HEK293T (cell line): ENCODE measurements around the gene CLCN1.

ENCODE experiments used
- CTCF ChIA-PET: fragments of 350-600 bp; formaldehyde crosslinking; extraction: SDS; loops from one replicate; lab custom pipeline; 2021; ENCODE audit warnings: antibody characterized with exemption, inconsistent platforms; lab: Yijun Ruan, JAX
- POLR2A ChIA-PET: fragments of 350-600 bp; formaldehyde crosslinking; extraction: SDS; loops from one replicate; lab custom pipeline; 2020; ENCODE audit warnings: antibody characterized with exemption, inconsistent platforms; lab: Yijun Ruan, JAX
- DNase-seq: peaks from one replicate; pipeline ENCODE4 v3.0.0; 2012; ENCODE audit warnings: mixed read lengths; ENCODE audit errors: extremely low spot score
- ARNT ChIP-seq: fragments of 450-650 bp; IDR thresholded peaks from 2 replicates; pipeline ENCODE4 v1.6.1; 2017; ENCODE audit warnings: mild to moderate bottlenecking
- BHLHE40 ChIP-seq: fragments of 450-650 bp; IDR thresholded peaks from 2 replicates; pipeline ENCODE4 v1.6.1; 2016; ENCODE audit warnings: mild to moderate bottlenecking, moderate library complexity, borderline replicate concordance
- CTBP1 ChIP-seq: fragments of 450-650 bp; IDR thresholded peaks from 2 replicates; pipeline ENCODE4 v1.6.1; 2016; ENCODE audit warnings: borderline replicate concordance
- ELF4 ChIP-seq: fragments of 450-650 bp; IDR thresholded peaks from 2 replicates; pipeline ENCODE4 v1.6.1; 2017; ENCODE audit warnings: antibody characterized with exemption
- FOXA1 ChIP-seq: fragments of 450-650 bp; IDR thresholded peaks from 2 replicates; pipeline ENCODE4 v1.6.1; 2016; ENCODE audit warnings: mild to moderate bottlenecking
- FOXK2 ChIP-seq: fragments of 450-650 bp; IDR thresholded peaks from 2 replicates; pipeline ENCODE4 v1.6.1; 2016; ENCODE audit warnings: mild to moderate bottlenecking
- FOXM1 ChIP-seq: fragments of 450-650 bp; IDR thresholded peaks from 2 replicates; pipeline ENCODE4 v1.6.1; 2017; ENCODE audit warnings: mild to moderate bottlenecking, borderline replicate concordance
- HDGF ChIP-seq: fragments of 450-650 bp; IDR thresholded peaks from 2 replicates; pipeline ENCODE4 v1.6.1; 2017; ENCODE audit warnings: antibody characterized with exemption, borderline replicate concordance
- L3MBTL2 ChIP-seq: fragments of 450-650 bp; conservative IDR thresholded peaks from 2 replicates; pipeline ENCODE4 v1.6.1; 2016; ENCODE audit warnings: mild to moderate bottlenecking
- LEF1 ChIP-seq: fragments of 450-650 bp; IDR thresholded peaks from 2 replicates; pipeline ENCODE4 v1.6.1; 2017; ENCODE audit warnings: mild to moderate bottlenecking, borderline replicate concordance
- NFRKB ChIP-seq: fragments of 450-650 bp; IDR thresholded peaks from 2 replicates; pipeline ENCODE4 v1.6.1; 2016; ENCODE audit warnings: mild to moderate bottlenecking, moderate library complexity
- SP1 ChIP-seq: fragments of 450-650 bp; IDR thresholded peaks from 2 replicates; pipeline ENCODE4 v1.6.1; 2017
- SUZ12 ChIP-seq: fragments of 450-650 bp; IDR thresholded peaks from 2 replicates; pipeline ENCODE4 v1.6.1; 2016; ENCODE audit warnings: mild to moderate bottlenecking
- TARDBP ChIP-seq: fragments of 450-650 bp; IDR thresholded peaks from 2 replicates; pipeline ENCODE4 v1.6.1; 2016
- ZNF384 ChIP-seq: fragments of 450-650 bp; IDR thresholded peaks from 2 replicates; pipeline ENCODE4 v1.6.1; 2016
- TF ChIP-seq, protein P1 (sequence below): fragments of 450-650 bp; IDR thresholded peaks from 2 replicates; pipeline ENCODE4 v1.6.1; 2016

The CLCN1 gene

DNA sequence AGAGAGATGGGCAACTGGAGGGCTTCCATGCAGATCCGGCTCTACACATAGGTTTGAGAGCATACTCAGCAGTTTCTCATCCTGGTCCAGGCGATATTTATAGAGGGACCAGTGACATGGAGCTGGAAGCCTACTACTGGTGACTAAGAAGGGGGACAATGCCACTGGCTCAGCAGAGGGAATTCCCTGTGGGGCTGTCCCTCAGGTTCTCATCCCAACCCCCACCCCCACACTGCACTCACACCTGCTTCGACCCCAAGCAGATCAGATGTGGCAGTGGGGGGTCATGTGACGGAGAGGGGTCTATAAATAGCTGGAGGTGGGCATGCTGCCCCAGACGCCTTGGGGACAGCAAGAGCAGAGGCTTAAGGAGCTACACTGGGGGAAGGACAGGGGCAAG lies at the start of gene CLCN1:
Gene CLCN1 (plus strand): TSS at position 336 of the 400 bp plus-strand sequence. CDS start 102 bp downstream, outside the sequence.
- TF ChIP-seq ZNF384 = no peak
- no peak for TF ChIP-seq TARDBP
- TF ChIP-seq LEF1 = no peak
- TF ChIP-seq FOXA1 = no peak
- TF ChIP-seq FOXM1 = no peak
- TF ChIP-seq SP1 = no peak
- TF ChIP-seq SUZ12 = no peak
- TF ChIP-seq BHLHE40 = no peak
- no peak for TF ChIP-seq FOXK2
- ChIA-PET POLR2A (interaction anchor here (1.6 kb wide), 1 partner anchor 53 kb away, joined by 4 read pairs; the partner anchor contains the start of gene GSTK1), CTCF (interaction anchor here (0.6 to 1.9 kb wide), 3 partner anchors 15 to 64 kb away, joined by 3 to 6 read pairs (median 4); no protein-coding TSS in a partner anchor)
- DNase-seq = no peak

DNA sequence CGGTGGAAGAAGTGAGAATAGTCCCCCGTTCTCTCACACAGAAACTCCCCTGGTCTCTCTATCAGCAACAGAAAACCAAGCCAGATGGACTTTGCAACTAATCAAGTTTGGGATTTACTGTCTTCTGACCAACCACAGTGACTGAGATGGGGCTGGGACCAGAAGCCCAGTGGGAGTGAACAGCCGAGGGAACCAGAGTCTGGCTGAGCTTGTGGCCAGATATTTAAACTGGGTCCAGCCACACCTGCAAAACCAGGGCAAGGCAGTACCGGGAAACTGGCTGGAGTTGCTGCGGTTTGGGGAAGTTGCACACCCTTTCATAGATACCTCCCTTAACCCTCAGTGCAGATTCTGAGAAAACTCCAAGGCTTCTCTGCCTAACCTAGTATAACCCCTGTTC lies 46.7 kb upstream of the CLCN1 start:
- no peak for DNase-seq
- CTCF ChIA-PET = interaction anchor here (1.5 kb wide), 1 partner anchor 24 kb away, joined by 3 read pairs; no protein-coding TSS in a partner anchor
- TF ChIP-seq ELF4 (no peak), SP1 (no peak), FOXA1 (no peak), SUZ12 (no peak), BHLHE40 (no peak)
- POLR2A ChIA-PET = interaction anchor here (1.2 kb wide), 1 partner anchor 8 kb away, joined by 3 read pairs; no protein-coding TSS in a partner anchor

DNA sequence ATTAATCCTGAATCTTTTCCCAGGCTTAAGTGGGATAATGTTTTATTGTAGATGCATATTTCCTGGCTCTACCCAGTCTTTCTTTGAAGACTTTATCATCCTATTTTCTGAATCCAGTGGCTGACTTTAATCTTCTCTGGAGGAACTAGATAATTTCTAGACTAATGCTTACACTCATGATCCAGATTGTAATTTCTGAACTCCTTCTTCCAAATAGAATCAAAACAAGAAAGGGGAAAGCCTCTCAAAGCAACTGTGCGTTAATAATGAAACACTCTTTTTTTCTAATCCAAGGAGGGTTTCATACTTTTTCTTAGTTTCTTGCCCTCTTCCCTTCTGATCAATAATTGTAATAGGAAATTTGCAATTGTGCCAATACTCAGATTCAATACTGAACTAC lies 44.7 kb upstream of the CLCN1 start:
- CTCF ChIA-PET = no interaction called here
- POLR2A ChIA-PET = interaction anchor here (2.0 kb wide), 1 partner anchor 8 kb away, joined by 8 read pairs; the partner anchor contains the start of gene GSTK1
- no peak for DNase-seq
- TF ChIP-seq SUZ12 = no peak
- no peak for TF ChIP-seq LEF1
- no peak for TF ChIP-seq L3MBTL2
- TF ChIP-seq NFRKB = no peak
- TF ChIP-seq HDGF = no peak
- TF ChIP-seq FOXA1 = no peak
- no peak for TF ChIP-seq ZNF384

DNA sequence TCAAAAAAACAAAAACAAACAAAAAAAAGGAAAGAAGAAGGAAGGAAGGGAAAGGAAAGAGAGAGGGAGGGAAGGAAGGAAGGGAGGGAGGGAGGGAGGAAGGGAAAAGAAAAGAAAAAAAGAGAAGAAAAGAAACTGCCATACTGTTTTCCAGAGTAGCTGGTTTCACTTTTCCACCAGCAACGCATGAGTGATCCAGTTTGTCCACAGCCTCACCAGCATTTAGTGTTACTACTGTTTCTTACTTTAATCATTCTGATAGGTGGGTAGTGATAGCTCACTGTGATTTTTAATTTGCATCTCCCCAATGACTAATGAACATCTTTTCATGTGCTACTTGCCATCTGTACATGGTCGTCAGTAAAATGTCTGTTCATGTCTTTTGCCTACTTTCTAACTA lies 43.0 kb upstream of the CLCN1 start:
- CTCF ChIA-PET = interaction anchor here (0.6 to 1.0 kb wide), 2 partner anchors 15 to 32 kb away, joined by 3 read pairs; partner anchors contain the start of gene CASP2
- TF ChIP-seq FOXK2 = no peak
- TF ChIP-seq SUZ12 = no peak
- TF ChIP-seq, protein P1, sequence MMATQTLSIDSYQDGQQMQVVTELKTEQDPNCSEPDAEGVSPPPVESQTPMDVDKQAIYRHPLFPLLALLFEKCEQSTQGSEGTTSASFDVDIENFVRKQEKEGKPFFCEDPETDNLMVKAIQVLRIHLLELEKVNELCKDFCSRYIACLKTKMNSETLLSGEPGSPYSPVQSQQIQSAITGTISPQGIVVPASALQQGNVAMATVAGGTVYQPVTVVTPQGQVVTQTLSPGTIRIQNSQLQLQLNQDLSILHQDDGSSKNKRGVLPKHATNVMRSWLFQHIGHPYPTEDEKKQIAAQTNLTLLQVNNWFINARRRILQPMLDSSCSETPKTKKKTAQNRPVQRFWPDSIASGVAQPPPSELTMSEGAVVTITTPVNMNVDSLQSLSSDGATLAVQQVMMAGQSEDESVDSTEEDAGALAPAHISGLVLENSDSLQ = no peak
- no peak for TF ChIP-seq NFRKB
- no peak for TF ChIP-seq BHLHE40
- DNase-seq = no peak
- POLR2A ChIA-PET = interaction anchor here (2.0 kb wide), 1 partner anchor 9 kb away, joined by 8 read pairs; the partner anchor contains the start of gene GSTK1

DNA sequence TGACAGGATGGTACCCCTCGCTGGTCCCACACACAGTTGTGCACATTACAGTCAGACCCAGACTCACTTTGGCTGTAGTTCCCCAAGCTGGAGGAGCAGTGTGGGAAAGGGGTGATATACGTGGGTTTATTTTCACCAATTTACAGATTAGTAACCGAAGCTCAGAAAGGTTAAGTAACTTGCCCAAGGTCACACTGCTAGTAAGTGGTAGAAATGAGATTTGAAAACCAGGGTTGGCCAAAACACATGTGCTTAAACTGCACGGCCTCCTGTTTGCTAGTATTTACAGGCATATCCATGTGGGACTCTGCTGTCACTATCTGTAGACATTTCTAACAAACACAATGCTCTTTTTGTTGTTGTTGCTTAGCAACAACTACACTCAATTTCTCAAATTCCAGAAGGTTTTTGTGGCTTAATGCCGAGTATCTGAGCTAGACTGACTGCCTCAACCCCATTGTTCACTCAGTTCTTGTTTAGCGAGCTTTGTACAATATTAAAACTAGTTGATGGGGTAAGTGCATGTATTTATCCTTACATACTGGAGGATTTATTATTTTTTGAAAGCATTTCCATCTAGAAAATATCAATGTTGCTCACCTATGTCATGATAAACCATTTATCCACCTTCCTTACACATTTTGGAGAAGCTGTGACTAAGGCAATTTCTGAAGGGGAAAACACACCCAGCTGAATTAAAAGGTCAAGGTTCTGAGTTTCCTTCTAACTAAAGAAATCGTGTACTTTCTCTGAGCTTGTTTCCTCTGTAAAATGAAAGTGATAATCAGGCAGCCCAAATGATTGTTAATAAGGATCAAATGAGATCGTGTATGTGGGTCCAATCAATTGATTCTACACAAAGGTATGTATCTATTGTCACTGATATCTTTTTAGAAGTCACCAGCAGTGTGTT lies 36.5 kb upstream of the CLCN1 start:
- CTCF ChIA-PET = interaction anchor here (0.7 kb wide), 1 partner anchor 101 kb away, joined by 3 read pairs; no protein-coding TSS in a partner anchor
- no peak for TF ChIP-seq CTBP1
- no peak for TF ChIP-seq ARNT
- TF ChIP-seq FOXM1 = no peak
- no peak for TF ChIP-seq ZNF384
- TF ChIP-seq LEF1 = no peak
- TF ChIP-seq FOXA1 = no peak
- no peak for TF ChIP-seq ELF4
- TF ChIP-seq TARDBP = no peak
- no peak for TF ChIP-seq SP1
- TF ChIP-seq BHLHE40 = no peak
- no peak for TF ChIP-seq SUZ12
- no peak for TF ChIP-seq FOXK2
- TF ChIP-seq, protein P1 = no peak
- no peak for TF ChIP-seq NFRKB
- TF ChIP-seq L3MBTL2 = no peak
- no peak for TF ChIP-seq HDGF
- DNase-seq = no peak
- POLR2A ChIA-PET = interaction anchor here (0.7 to 1.5 kb wide), 3 partner anchors 8 to 16 kb away, joined by 3 to 8 read pairs (median 3); partner anchors contain the start of genes CASP2 and GSTK1

DNA sequence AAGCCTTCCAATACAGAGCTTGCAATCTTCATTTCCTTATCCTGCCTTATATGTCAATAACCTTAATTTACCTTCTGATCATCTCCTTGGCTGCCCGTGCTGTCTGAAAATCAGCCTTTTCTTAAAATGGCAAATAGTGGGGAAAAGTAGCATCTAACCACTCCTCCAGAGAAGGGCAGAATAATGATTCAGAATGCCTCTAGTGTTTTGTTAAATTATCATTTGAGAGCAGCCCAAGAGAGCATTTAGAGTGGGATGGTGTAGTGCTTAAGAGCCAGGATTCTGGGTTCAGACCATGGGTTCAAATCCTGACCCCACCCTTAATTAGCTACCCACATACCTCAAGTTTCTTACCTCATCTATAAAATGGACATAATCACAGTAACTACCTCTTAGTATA lies 35.8 kb upstream of the CLCN1 start:
- no peak for DNase-seq
- TF ChIP-seq L3MBTL2 (no peak), HDGF (no peak), SP1 (no peak), LEF1 (no peak), ZNF384 (no peak)
- ChIA-PET POLR2A (interaction anchor here (0.9 to 1.5 kb wide), 2 partner anchors 8 to 17 kb away, joined by 3 to 8 read pairs; partner anchors contain the start of genes CASP2 and GSTK1), CTCF (interaction anchor here (0.7 kb wide), 1 partner anchor 100 kb away, joined by 3 read pairs; no protein-coding TSS in a partner anchor)
